ENCODE results near the gene ENOX1.

- TF ChIP-seq, protein P1, sequence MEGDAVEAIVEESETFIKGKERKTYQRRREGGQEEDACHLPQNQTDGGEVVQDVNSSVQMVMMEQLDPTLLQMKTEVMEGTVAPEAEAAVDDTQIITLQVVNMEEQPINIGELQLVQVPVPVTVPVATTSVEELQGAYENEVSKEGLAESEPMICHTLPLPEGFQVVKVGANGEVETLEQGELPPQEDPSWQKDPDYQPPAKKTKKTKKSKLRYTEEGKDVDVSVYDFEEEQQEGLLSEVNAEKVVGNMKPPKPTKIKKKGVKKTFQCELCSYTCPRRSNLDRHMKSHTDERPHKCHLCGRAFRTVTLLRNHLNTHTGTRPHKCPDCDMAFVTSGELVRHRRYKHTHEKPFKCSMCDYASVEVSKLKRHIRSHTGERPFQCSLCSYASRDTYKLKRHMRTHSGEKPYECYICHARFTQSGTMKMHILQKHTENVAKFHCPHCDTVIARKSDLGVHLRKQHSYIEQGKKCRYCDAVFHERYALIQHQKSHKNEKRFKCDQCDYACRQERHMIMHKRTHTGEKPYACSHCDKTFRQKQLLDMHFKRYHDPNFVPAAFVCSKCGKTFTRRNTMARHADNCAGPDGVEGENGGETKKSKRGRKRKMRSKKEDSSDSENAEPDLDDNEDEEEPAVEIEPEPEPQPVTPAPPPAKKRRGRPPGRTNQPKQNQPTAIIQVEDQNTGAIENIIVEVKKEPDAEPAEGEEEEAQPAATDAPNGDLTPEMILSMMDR (IDR thresholded peaks at IDR 0.05): no peak
- no peak for TF ChIP-seq ZFX (IDR thresholded peaks at IDR 0.05; ENCODE audit: borderline replicate concordance)
Measured at GRCh38 chr13:43441899-43442499, 344.8 kb downstream of the ENOX1 start.
